Lung microvascular endothelial cell (primary cell): Measurements from ENCODE around the gene SLC10A7. TPM values are rescaled to one million over a fixed set of nuclear protein-coding genes. Genes with fewer than 3 reads are reported as not detected.

ENCODE experiments used
- DNase-seq, 2 donors: peaks; one replicate each; pipeline versions ENCODE4 v3.0.0 to v3.0.0-alpha.2; 2010; ENCODE audit warnings: low read depth in 2 of 2
- total RNA-seq: library from RNA; depleted of rRNA; stranded (reverse); fragments of >200 nt; gene quantifications from 2 replicates; pipeline ENCODE4 v1.2.1, GENCODE V29; 2014

Gene SLC10A7, protein sequence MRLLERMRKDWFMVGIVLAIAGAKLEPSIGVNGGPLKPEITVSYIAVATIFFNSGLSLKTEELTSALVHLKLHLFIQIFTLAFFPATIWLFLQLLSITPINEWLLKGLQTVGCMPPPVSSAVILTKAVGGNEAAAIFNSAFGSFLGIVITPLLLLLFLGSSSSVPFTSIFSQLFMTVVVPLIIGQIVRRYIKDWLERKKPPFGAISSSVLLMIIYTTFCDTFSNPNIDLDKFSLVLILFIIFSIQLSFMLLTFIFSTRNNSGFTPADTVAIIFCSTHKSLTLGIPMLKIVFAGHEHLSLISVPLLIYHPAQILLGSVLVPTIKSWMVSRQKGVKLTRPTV
- 7.0 and 7.3 TPM in 2 replicates for total RNA-seq

DNA sequence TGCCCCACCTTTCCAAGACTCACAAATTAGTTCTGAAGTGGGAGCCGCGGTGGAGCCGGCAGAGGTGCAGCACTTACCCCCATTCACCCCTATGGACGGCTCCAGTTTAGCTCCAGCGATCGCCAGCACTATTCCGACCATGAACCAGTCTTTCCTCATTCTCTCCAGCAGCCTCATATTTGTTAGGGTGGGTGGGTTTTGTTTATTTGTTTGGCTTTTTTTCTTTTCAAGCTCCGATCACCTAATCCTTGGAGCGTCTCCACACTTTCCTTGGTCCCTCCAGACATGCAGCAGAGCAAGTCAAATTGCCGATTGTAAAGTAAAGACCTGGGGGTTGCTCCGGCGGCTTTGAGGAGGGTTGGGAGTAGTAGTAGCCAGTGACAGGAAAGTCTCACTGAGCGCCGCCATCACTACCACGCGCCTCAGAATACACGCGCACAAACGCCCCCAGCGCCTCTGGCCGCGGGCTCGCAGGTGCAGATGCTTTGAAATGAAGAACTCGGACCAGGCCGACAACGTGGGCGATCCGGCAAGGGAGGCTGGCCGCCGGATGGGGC, at the start of gene SLC10A7:
Gene SLC10A7, minus strand, starts transcription at position 400 of the 557 bp plus-strand sequence. Its CDS starts 223 bp downstream, at position 177.
- peak; percentile 76 to 83 for DNase-seq

DNA sequence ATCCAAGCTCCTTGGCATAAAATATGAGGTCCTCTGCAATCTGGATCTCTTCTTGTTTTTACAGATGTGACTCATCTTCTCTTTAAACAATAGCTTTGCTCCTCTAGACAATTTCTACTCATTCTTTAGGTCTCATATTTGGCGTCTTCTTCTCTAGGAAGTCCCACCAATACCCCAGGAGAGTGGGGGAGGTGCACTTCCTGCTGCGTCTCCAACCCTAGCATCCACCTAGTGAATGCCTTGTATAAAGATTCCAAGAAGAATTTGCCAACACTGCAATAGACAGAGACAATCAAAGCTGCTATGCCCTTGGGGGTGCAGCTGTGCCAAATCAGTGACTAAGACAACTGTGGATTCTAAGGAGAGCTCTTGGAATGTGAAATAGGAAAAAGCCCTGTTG, 45.7 kb upstream of the SLC10A7 start:
- no peak for DNase-seq

DNA sequence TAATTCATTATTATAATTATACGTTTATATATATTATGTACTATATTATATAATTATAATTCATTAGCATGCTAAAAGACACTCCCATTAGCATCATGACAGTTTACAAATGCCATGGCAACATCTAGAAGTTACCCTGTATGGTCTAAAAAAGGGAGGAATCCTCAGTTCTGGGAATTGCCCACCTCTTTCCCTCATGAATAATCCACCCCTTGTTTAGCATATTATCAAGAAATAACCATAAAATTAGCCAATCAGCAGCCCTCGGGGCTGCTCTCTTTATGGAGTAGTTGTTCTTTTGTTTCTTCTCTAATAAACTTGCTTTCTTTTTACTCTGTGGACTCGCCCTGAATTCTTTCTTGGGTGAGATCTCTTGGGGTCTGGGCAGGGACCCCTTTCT, 42.8 kb upstream of the SLC10A7 start:
- DNase-seq = no peak

DNA sequence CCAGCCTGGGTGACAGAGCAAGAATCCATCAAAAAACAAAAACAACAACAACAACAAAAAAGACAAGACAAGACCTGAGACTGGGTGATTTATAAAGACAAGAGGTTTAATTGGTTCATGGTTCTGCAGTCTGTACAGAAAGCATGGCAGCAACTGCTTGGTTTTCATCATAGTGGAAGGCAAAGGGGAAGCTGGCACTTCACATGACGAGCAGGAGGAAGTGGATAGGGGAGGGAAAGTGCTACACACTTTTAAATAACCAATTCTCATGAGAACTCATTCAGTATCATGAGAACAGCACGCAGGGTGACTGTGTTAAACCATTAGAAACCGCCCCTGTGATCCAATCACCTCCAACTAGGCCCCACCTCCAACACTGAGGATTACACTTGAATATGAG, 28.4 kb upstream of the SLC10A7 start:
- no peak for DNase-seq

DNA sequence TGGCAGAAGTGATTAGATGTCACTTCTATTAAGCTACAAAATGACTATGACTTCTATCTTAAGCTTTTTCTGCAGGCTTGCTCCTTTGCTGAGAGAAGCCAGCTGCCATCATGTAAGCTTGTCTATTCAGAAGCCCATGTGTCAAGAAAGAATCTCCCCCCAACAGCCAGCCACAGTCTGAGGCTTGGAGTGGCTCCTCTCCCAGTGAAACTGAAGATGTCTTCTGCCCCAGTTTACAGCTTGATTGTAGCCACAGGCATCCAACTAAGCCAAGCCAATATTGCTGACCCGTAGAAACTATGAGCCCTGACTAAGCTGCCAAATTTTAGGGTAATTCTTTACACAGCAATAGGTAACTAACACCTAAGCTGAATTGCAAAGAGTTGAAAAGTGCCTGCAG, 26.7 kb upstream of the SLC10A7 start:
- DNase-seq = no peak

DNA sequence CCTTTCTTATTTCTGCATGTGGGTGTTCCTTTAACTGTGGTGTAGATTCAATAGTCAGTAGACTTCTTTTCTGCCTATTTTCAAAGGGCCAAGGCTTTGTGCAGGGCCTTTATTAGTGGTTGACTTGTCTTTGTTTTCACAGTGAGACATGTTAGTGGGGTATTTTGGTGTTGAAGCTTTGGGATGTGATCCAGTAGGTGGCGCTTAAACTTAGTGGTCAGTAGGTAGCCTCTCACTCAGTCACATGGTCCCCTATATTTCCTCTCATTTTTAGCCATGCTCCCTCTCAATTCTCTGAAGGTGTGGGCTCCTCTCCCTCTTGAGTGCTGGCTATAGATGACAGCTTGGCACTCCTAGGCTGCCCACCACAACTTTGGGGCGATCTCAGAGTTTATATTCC, 23.4 kb upstream of the SLC10A7 start:
- DNase-seq = peak; percentile 46 to 50

DNA sequence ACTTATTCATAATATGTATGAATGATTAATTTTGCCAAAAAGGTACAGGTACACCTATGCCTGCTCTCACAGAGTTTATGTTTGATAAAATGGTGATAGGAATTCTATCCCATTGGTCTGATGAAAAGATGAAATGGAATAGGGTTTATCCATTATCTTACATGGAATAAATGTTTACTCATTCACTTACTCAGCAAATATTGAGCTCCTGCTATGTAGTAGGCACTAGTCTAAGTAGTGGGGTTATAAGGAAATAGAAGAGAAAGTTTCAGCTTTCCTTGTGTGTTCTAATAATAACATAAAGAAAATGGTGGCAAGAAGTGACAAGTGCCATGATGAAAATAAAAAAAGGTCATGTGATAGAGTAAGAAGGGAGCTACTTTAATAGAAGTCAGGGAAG, 12.4 kb upstream of the SLC10A7 start:
- no peak for DNase-seq

DNA sequence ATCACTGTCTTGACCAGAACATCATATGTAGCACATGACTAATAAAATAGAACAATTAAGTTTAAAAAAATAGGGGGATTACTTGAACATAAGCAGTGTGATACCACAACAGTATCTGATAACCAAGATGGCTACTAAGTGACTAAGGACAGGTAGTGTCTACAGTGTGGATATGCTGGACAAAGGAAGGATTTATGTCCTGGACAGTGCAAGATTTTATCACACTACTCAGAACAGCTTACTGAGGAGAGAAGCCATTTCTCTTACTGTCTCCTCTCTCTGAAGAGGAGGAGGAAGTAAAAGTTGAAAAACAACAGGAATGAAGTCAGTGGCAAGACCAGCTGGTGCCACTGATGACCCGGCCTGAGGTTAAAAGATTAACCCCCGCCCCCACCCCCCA, 4.0 kb upstream of the SLC10A7 start:
- no peak for DNase-seq

DNA sequence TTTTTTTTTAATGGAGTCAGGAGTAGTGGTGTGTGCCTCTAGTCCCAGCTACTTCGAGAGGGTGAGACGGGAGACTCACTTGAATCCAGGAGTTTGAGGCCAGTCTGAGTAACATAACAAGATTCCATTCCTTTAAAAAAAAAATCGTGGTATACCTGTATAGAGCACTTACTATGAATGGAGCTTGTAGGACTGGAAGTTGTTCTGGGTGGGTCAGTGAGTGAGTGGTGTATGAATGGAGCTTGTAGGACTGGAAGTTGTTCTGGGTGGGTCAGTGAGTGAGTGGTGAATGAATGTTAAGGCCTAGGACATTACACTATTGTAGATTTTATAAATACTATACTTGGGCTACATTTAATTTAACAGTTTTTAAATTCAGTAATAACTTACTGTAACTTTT, 2.9 kb upstream of the SLC10A7 start:
- no peak for DNase-seq

DNA sequence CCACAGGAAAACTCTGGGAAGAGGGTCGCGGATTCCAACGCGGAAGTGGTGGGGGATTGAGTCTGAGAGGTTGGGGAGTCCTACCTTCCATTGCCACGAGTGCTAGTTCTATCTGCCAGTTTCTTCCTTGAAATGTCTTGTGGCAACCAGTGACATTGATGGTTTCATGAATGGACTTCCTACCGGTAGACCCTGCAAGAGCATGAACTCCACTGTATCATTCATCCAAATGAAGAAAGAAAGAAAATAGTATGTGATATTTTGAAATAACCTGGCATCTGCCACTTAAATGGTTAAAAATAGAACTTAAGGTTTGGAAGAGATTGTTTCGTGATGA, 1.1 kb upstream of the SLC10A7 start:
- peak; percentile 12 to 16 for DNase-seq

DNA sequence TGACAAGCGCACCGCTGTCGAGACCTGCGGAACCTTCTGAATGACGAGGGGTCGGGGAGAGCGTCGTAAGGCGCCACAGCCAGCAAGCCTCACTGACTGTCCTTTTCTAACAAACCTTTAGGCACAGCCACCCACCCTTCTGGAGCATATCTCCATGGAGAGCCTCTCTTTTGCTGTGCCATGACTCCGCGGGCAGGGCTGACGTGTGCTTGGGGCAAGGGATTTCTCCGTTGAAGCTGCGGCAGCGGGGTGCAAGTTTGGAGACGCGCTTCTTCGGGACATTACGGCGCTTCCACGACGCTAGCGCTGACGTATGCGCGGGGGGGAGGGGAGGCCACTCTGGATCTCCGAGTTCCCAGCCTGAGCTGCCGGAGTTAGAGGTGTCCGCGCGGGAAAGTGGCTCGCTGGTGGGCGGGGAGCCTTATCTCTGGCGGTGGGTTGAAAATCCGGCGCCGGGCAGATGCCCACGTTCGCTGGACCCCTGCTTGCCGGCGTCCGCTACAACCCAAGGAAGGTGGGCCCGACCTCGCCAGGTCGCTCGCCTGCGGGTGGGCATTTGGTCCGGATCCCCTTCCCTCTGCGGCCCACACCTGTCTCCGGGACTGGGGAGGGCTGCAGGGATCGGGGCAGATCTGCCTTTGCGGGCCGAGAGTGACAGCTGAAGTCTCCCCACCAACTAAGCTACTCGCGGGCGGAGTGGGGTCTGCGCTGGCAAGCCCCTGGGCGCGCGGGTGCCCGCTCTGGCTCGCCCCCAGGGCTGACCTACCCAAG, 543 bp upstream of the SLC10A7 start:
- DNase-seq = peak; percentile 88 to 92

DNA sequence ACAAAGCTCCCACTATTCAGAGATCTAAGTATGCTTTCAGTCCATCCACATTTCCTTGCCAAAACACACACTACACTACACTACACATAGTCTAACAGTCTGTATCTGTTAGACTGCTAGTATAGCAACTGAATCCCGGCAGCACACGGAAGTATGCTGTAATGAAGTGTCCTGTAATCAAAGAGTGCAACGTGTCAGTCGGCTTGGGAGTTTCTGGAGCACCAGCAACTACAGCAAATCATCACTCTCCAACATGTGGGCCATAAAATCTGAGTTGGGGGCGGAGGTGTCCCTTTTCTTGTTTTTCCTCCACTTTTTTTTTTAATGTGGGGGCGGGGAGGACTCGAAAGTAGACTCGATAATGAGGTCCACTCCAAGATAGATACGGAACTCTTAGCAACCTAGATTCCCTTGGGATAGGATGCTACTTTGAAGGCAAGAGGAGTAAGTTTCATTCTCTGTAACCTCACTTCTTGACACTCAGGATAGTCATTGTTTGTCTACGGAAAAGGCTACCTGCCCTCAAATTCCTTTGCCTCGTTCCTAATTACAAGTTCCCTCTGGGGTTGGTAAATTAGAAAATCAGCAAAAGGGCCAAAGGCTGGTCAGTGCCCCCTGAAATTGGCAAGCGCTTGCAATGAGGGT, 722 bp downstream of the SLC10A7 start:
- peak; percentile 75 to 79 for DNase-seq

DNA sequence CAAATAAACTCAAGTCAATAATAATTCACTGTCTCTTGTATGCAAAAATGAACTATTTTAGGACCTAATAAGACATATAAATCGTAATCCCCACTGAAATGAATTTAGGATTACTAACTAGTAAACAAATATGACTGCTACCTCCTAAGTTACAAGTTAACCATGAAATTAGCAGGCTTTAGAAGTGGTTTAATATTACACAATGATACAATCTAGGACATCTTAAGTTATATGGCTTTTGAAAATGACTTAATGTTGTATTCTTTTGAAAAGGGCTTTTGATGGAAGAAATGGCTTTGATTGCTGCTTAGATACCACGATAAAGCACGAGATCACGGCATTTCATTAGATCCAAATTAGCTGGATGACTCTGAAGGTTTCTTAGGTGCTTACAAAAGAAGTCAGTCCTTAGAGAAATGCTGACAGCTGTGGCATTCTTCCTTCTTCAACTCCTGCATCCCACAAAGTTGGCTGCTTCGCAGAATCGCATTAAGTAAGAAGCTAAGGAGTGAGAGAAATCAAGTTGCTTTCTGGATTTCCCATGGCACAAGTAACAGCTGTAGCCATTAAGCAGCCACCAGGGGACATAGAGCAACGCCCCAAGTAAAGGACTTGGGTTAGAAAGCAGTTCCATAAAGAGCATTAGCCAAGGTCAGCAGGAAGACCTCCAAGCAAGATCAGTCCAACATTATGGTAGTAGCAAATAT, 6.9 kb downstream of the SLC10A7 start:
- no peak for DNase-seq

DNA sequence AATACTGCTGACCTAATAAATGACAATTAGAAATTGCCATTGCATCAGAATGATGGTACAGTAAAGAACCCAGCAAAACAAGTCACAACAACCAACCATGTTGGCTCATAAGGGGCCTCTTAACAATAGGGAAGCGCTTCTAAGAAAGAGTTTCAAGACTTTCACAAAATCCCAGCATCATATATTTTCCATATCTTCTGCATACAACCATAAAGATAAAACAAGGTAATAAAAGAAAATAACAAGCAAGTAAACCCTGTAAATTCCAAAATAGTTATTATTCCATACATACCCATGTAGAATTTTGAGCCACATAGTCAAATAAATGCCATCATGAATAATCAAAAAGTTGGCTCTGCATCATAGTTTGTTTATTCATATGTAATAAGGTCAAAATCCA, 8.2 kb downstream of the SLC10A7 start:
- DNase-seq = no peak

DNA sequence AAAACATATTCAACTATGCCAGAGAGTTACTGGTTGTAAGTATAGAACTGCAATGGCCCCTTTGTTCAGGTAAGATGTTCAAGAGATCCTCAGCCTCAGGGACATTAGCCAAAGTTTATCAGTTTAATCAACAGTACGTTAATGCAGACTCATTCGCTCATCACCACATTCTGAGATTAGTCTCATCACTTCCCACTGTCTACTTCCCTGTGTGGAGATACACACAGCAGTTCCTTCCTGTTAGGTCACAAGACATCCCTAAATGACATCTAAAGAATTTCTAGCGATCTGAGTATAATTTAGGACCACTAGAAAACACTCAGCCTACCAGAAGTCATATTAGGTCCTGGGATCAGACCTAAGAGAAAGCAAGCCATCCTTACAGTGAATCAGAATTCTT, 10.4 kb downstream of the SLC10A7 start:
- DNase-seq = peak in 1 of 2 donors; percentile 13

DNA sequence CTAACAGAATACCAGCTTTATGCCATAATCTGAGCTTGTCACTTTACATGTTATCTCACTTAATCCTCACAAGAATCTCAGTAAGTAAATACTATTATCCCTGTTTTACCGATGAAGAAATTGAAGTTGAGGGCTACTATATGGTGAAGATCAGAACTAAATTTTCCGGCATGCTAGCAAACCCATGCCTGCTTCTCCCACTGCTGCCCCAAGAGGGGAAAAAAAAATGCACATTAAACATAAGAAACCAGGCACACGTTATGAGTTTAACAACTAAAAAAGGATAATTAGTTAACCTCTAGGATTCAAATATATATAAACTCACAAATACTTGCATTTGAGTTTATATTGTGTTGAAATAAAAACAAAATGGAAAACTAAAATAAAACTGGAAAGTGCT, 10.8 kb downstream of the SLC10A7 start:
- DNase-seq = no peak

DNA sequence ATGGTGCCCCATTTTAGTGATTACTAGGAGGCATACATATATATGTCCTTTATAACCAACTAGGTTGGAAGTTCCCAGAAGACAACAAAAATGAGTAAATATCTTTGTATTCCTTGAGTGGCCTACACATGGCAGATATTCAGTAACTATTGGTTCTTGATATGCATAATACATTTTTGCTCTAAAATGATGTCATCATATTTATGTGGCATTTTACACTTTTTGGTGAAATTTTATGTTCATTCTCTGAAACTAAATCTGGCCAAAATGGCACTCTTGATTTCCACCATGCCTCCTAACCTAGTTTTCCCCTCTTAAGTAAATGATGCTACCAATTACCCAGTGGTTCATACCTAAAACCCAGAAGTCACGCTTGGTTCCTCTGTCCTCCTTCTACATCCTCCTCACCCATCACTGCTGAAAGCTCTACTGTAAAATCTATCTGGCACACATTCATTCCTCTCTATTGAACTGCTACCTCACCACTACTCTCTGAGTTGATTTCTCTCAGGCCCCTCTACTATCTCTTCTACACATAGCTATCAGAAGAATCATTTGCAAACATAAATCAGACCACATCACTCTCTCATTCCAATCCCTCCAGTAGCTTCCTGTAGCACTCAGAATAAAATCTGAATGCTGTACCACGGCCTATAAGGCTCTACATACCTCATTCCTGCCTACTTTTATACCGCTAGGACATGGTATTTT, 13.4 kb downstream of the SLC10A7 start:
- no peak for DNase-seq

DNA sequence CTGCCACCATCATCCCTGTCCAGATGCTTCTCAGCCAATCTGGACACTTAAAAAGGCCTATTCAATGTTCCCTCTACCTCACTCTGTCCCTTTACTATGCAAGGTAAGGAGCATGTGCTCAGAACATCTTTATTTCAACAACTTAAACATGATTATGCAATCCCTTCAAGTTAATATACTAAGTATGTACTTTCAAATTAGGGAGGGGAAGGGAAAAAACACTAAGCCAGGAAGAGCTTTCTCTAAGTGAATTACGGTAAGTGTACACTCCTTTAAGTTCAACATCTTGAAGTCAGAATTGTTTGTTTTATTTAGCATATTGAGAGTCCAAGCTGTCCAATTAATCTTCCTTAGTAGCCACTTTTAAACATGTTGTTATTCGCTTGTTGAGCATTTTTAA, 14.1 kb downstream of the SLC10A7 start:
- no peak for DNase-seq

DNA sequence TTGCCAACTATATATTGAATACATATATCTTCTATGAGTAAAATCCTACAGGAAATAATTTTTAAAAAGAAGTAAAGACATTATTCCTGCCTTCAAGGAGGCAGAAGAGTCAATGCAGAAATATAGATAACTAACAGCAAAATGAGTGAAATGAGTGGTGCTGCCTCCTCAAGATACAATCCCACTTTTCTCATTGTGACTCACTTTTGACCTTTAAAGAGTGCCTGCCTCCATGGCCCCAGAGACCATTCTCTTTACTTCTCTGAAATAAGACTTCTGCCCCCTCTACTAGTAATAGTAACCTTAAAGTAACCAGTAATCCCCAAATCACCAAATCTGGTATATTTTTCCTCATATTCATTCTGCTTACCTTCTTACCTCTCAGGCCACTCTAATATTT, 15.5 kb downstream of the SLC10A7 start:
- DNase-seq = no peak

DNA sequence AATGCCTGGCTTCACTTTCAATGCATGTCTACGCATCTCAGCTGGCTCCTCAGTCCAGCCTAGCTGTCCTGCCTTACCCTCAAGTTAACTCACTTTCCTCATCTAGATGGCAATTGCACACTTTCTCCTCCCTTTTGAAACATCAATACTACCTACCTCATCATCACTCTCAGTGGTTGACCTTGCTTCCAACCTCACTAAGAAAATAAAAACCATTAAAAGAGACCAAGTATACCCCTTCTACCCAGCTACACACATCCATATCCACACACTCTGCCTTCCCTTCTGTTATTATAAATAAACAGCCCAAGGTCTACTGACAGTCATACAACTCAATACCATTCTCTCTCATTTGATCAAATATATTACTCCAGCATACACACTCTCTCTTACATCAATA, 21.5 kb downstream of the SLC10A7 start:
- no peak for DNase-seq

DNA sequence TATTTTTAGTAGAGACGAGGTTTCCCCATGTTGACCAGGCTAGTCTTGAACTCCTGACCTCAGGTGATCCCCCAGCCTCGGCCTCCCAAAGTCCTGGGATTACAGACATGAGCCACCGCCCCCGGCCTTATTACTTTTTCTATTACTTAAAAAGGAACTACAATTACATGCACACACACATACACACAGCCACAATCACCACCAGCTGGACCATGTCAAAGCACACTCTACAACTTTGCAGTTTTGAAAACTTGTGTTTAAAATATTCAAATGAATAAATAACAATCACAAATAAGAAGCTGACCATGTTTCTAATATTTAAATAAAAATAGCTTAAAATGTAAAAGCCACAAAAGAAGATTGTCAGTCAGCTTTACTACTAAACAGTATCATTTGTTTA, 23.4 kb downstream of the SLC10A7 start:
- no peak for DNase-seq
